Astrocyte (in vitro differentiated cells and primary cell): ENCODE measurements around the gene NR6A1.

Experiments
- EZH2 ChIP-seq: IDR thresholded peaks from 2 replicates; pipeline ENCODE4 v1.6.1; 2012; ENCODE audit warnings: mild to moderate bottlenecking, low read length, inconsistent platforms; ENCODE audit not compliant: insufficient read depth
- TF ChIP-seq, protein P1 (sequence below): IDR thresholded peaks from 2 replicates; pipeline ENCODE4 v1.5.1; 2011; ENCODE audit warnings: low read depth, mild to moderate bottlenecking, inconsistent platforms, low read length, moderate library complexity; ENCODE audit not compliant: insufficient read depth

DNA sequence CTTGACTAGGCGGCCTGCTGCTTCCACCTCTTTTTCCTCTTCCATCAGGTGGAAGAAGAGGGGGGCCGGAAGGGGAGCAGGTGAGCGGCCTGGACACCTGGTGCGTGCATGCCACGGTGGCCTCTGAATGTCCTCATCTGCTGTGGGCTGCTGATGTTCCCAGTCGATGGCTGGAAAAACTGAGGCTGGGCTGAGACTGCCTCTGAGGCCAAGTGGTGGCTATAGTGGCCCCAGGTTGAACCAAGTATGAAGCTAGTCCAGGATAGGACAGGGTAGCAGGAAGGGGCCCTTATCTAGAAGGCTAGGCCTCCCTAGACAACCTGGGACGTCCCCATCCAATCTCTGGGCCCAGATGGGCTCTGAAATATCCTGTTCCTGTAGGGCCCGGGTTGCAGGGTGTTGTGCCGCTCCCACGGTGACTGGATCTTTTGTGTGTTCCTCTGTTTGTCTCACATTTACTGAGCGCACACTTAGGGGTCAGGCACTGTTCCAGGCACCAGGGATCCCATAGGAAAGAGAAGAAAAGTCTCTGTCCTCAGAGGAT lies 263.2 kb downstream of the NR6A1 start:
- TF ChIP-seq, protein P1, sequence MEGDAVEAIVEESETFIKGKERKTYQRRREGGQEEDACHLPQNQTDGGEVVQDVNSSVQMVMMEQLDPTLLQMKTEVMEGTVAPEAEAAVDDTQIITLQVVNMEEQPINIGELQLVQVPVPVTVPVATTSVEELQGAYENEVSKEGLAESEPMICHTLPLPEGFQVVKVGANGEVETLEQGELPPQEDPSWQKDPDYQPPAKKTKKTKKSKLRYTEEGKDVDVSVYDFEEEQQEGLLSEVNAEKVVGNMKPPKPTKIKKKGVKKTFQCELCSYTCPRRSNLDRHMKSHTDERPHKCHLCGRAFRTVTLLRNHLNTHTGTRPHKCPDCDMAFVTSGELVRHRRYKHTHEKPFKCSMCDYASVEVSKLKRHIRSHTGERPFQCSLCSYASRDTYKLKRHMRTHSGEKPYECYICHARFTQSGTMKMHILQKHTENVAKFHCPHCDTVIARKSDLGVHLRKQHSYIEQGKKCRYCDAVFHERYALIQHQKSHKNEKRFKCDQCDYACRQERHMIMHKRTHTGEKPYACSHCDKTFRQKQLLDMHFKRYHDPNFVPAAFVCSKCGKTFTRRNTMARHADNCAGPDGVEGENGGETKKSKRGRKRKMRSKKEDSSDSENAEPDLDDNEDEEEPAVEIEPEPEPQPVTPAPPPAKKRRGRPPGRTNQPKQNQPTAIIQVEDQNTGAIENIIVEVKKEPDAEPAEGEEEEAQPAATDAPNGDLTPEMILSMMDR: no peak
- TF ChIP-seq EZH2: no peak
